Breast epithelium (tissue), 3 donors: ENCODE measurements around the gene ZC3H7A.

Source experiments
- CTCF ChIP-seq, 3 donors: fragments of 450-650 bp; IDR thresholded peaks; one replicate each; pipeline ENCODE4 v1.5.1; 2016 to 2017; ENCODE audit warnings: antibody characterized with exemption in 3 of 3, mild to moderate bottlenecking in 3 of 3, moderate library complexity in 3 of 3
- POLR2AphosphoS5 ChIP-seq, 3 donors: sonication (generic); formaldehyde crosslinking; IDR thresholded peaks; one replicate each; pipeline ENCODE4 v1.6.1; 2017; ENCODE audit warnings: antibody characterized with exemption in 3 of 3

- no peak for TF ChIP-seq CTCF (IDR thresholded peaks at IDR 0.05)
- TF ChIP-seq POLR2AphosphoS5 (IDR thresholded peaks at IDR 0.05) = no peak
Observed at GRCh38 chr16:11756248-11756647, 40.8 kb downstream of the ZC3H7A start.
